Upper lobe of right lung (tissue), 1 donor: ENCODE data around the gene PRDM9. TPM values are rescaled to one million over a fixed set of nuclear protein-coding genes. Genes with fewer than 3 reads are reported as not detected.
"Not testable (repeated sequence)": the region's sequence is repeated elsewhere in the genome, so short reads cannot be mapped to it uniquely, and the experiment has no call there.

Experiments
- ATAC-seq: fragments of 200-7000 bp; cut with Tn5 transposase; one replicate; pipeline ENCODE4 v1.9.1; 2020; ENCODE audit warnings: mild to moderate bottlenecking, moderate library complexity
- DNase-seq: peaks from one replicate; pipeline ENCODE4 v3.0.0-alpha.2; 2020
- H3K27ac ChIP-seq: fragments of 200-600 bp; one replicate; pipeline ENCODE4 v1.8.0; 2022
- H3K27me3 ChIP-seq: fragments of 200-600 bp; one replicate; pipeline ENCODE4 v1.8.0; 2022; ENCODE audit warnings: mild to moderate bottlenecking
- H3K36me3 ChIP-seq: fragments of 200-600 bp; one replicate; pipeline ENCODE4 v1.8.0; 2022
- H3K4me1 ChIP-seq: fragments of 200-600 bp; one replicate; pipeline ENCODE4 v1.8.0; 2022
- H3K4me3 ChIP-seq: fragments of 200-600 bp; one replicate; pipeline ENCODE4 v1.8.0; 2022; ENCODE audit warnings: mild to moderate bottlenecking
- H3K9me3 ChIP-seq: fragments of 200-600 bp; one replicate; pipeline ENCODE4 v1.8.0; 2022
- intact Hi-C: fragments of 100-400 bp; cut with DNase I; formaldehyde crosslinking; loops from one replicate; pipeline ENCODE4 v1.11.0; 2022
- total RNA-seq: library from RNA; stranded (reverse); fragmentation: NEBNext Ultra II Directional; extraction: Animal tissue kit (Norgen Biotek cat#: 25700); gene quantifications from one replicate; pipeline ENCODE4 v1.2.1, GENCODE V29; 2021
- TF ChIP-seq, protein P1 (sequence below): fragments of 200-600 bp; IDR thresholded peaks from one replicate; pipeline ENCODE4 v1.8.0; 2022; ENCODE audit warnings: antibody characterized with exemption
- donor health status: DM: no; HTN: yes; CAD: no; lungs with severe emphysema.

Gene PRDM9
- total RNA-seq, 1 donor from 2014 or later: not detected

DNA sequence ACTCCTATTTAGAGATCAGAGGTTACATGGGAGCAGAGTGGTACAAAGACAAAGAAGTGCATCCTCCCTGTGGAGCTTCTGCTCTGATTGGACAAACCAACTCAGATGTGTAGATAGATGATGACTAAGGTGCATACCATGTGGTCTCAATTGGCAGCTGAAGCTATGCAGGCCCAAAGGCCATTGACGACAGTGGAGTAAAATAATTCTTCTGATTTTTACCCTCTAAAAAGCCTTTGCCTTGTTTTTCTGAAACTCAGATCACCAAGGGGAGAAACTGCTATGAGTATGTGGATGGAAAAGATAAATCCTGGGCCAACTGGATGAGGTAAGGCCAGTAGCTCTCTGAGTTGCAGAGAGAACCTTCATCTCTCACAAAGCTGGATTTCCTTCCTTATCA lies 15.6 kb downstream of the PRDM9 start:
- intact Hi-C loops: no loop called here
- H3K27ac ChIP-seq: no peak overlapping the region
- no peak for DNase-seq
- H3K4me1 ChIP-seq: no peaks in the 10 kb centered on the region
- H3K4me3 ChIP-seq: no peak overlapping the region
- no peaks in the 10 kb centered on the region for H3K27me3 ChIP-seq
- ATAC-seq: no peak
- TF ChIP-seq, protein P1, sequence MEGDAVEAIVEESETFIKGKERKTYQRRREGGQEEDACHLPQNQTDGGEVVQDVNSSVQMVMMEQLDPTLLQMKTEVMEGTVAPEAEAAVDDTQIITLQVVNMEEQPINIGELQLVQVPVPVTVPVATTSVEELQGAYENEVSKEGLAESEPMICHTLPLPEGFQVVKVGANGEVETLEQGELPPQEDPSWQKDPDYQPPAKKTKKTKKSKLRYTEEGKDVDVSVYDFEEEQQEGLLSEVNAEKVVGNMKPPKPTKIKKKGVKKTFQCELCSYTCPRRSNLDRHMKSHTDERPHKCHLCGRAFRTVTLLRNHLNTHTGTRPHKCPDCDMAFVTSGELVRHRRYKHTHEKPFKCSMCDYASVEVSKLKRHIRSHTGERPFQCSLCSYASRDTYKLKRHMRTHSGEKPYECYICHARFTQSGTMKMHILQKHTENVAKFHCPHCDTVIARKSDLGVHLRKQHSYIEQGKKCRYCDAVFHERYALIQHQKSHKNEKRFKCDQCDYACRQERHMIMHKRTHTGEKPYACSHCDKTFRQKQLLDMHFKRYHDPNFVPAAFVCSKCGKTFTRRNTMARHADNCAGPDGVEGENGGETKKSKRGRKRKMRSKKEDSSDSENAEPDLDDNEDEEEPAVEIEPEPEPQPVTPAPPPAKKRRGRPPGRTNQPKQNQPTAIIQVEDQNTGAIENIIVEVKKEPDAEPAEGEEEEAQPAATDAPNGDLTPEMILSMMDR: no peak
- H3K9me3 ChIP-seq: no peaks in the 10 kb centered on the region
- no peaks in the 10 kb centered on the region for H3K36me3 ChIP-seq

DNA sequence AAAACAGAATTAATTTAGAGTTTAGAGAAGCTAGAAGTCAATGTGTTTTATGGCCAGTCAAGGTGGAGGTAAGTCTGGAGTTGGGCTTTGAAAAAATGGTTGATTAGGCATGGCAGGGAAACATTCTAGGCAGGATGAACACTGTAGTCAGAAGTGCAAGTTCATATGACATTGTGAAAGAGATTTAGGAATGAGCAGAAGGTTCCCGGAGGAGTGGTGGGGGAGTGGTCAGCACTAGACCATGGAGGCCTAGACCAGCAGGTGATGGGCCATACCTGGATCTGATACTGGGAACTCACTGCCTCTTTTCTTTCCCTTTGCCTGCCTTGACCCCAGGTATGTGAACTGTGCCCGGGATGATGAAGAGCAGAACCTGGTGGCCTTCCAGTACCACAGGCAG lies 16.6 kb downstream of the PRDM9 start:
- intact Hi-C loops: no loop called here
- H3K9me3 ChIP-seq: no peaks in the 10 kb centered on the region

DNA sequence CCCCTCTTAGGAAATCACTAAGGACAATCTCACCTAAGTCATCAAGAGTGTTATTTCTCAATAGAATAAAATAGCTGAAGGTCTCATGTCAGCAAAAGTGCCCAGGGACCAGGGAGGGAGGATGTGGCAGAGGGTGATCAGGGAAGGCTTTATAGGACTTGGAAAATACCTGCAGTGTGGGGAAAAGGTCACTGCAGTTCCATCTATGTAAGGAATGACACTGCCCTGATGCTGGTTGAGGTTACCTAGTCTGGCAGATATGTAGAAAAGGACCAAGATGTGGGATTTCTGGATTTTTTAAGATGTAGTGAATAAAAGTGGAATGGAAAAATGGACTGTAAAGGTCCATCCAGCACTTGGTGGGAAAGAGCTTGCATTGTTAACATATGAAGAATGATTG lies 18.3 kb downstream of the PRDM9 start:
- intact Hi-C loops: no loop called here
- no peaks in the 10 kb centered on the region for H3K9me3 ChIP-seq
- TF ChIP-seq, protein P1: no peak
- H3K4me1 ChIP-seq: no peaks in the 10 kb centered on the region
- no peaks in the 10 kb centered on the region for H3K27me3 ChIP-seq
- H3K27ac ChIP-seq: no peak overlapping the region
- ATAC-seq (no peak), DNase-seq (no peak)
- H3K36me3 ChIP-seq: no peaks in the 10 kb centered on the region
- no peak overlapping the region for H3K4me3 ChIP-seq

More for the DNA sequence above, 16.6 kb downstream of the PRDM9 start:
- no peaks in the 10 kb centered on the region for H3K36me3 ChIP-seq
- H3K4me3 ChIP-seq: no peak overlapping the region
- no peak for ATAC-seq
- no peak overlapping the region for H3K27ac ChIP-seq
- H3K27me3 ChIP-seq: no peaks in the 10 kb centered on the region
- H3K4me1 ChIP-seq: no peaks in the 10 kb centered on the region
- no peak for DNase-seq
- TF ChIP-seq, protein P1: no peak

DNA sequence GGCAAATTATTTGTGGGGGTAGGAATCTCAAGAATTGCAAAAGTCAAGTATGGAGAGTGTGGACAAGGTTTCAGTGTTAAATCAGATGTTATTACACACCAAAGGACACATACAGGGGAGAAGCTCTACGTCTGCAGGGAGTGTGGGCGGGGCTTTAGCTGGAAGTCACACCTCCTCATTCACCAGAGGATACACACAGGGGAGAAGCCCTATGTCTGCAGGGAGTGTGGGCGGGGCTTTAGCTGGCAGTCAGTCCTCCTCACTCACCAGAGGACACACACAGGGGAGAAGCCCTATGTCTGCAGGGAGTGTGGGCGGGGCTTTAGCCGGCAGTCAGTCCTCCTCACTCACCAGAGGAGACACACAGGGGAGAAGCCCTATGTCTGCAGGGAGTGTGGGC lies 19.2 kb downstream of the PRDM9 start:
- H3K36me3 ChIP-seq, intact Hi-C loops, H3K9me3 ChIP-seq, H3K4me3 ChIP-seq, ATAC-seq, H3K4me1 ChIP-seq, DNase-seq, H3K27ac ChIP-seq, H3K27me3 ChIP-seq: not testable (repeated sequence)

DNA sequence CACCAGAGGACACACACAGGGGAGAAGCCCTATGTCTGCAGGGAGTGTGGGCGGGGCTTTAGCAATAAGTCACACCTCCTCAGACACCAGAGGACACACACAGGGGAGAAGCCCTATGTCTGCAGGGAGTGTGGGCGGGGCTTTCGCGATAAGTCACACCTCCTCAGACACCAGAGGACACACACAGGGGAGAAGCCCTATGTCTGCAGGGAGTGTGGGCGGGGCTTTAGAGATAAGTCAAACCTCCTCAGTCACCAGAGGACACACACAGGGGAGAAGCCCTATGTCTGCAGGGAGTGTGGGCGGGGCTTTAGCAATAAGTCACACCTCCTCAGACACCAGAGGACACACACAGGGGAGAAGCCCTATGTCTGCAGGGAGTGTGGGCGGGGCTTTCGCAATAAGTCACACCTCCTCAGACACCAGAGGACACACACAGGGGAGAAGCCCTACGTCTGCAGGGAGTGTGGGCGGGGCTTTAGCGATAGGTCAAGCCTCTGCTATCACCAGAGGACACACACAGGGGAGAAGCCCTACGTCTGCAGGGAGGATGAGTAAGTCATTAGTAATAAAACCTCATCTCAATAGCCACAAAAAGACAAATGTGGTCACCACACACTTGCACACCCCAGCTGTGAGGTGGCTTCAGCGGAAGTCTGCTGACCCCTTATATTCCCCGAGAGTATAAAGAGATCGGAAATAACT lies 20.0 kb downstream of the PRDM9 start:
- H3K27ac ChIP-seq, DNase-seq, H3K4me3 ChIP-seq, H3K36me3 ChIP-seq, ATAC-seq, H3K4me1 ChIP-seq, H3K27me3 ChIP-seq, intact Hi-C loops, H3K9me3 ChIP-seq: not testable (repeated sequence)

DNA sequence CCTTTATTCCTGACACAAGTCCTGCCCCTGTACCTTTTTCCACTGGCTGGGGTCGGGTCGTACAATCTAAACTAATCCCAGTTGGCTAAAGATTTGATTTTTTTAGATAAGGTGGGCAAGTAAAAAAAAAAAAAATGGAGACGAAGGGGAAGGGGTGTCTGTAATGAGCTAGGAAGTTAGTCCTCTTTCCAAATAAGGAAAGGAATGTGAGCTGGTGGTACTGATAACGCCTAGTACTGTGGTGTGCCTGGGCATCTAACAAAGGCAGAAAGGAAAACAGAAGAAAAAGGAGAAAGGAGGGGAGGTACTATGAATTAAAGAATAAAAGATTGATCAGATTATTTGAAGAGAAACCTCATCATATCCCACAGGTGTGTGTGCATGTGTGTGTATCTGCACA lies 21.3 kb downstream of the PRDM9 start:
- intact Hi-C loops: no loop called here
- no peaks in the 10 kb centered on the region for H3K27me3 ChIP-seq
- DNase-seq (no peak), ATAC-seq (no peak)
- TF ChIP-seq, protein P1: no peak
- H3K27ac ChIP-seq: no peak overlapping the region
- no peaks in the 10 kb centered on the region for H3K4me1 ChIP-seq
- no peaks in the 10 kb centered on the region for H3K9me3 ChIP-seq
- no peak overlapping the region for H3K4me3 ChIP-seq
- H3K36me3 ChIP-seq: no peaks in the 10 kb centered on the region

DNA sequence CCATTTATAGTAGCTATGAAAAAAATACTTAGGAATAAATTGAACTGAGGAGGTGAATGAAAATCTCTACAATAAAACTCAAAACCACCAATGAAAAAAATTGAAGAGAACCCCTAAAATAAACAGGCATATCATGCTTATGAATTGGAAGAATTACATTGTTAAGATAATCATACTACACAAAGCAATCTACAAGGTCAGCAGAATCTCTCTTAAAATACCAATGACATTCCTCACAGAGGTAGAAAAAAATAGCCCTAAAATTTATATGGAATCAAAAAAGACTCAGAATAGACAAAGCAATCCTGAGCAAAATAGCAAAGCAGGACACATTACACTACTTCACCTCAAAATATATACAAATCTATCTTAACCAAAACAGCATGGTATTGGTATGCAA lies 23.2 kb downstream of the PRDM9 start:
- Histone ChIP-seq H3K4me3 (no peak overlapping the region), H3K27me3 (no peaks in the 10 kb centered on the region), H3K36me3 (no peaks in the 10 kb centered on the region), H3K9me3 (no peaks in the 10 kb centered on the region), H3K4me1 (no peaks in the 10 kb centered on the region), H3K27ac (no peak overlapping the region)
- ATAC-seq (no peak), DNase-seq (no peak)
- intact Hi-C loops: no loop called here
- TF ChIP-seq, protein P1: no peak
